Stimulated activated CD8-positive, alpha-beta memory T cell treated with anti-CD3 and anti-CD28 coated beads, Interleukin-4, amount 100 ng/mL, for 1 hour (primary cell): ENCODE measurements around the gene LRCH1.

Experiments
- DNase-seq, 2 donors: peaks; one replicate each; pipeline ENCODE4 v3.0.0-alpha.2; 2020; ENCODE audit warnings: low read depth in 2 of 2, low spot score in 1 of 2

The LRCH1 gene

DNA sequence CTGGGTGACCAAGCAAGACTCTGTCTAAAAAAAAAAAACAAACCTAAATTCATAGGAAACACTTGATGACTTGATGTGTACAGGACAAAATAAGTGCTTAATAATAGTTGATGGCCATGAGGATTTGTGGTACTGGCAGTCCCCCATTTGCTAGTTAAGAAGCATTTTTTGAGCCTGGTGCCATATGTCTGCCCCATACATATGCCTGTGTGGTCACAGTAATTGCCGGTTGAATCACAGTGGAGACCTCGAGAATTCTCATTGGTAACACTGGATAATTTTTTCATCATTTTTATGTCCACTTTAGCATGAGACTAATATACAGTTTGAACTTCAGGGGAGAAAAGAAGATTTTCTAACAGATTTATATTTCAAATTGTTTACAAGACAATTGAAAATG, 79.2 kb downstream of the LRCH1 start:
- no peak for DNase-seq

DNA sequence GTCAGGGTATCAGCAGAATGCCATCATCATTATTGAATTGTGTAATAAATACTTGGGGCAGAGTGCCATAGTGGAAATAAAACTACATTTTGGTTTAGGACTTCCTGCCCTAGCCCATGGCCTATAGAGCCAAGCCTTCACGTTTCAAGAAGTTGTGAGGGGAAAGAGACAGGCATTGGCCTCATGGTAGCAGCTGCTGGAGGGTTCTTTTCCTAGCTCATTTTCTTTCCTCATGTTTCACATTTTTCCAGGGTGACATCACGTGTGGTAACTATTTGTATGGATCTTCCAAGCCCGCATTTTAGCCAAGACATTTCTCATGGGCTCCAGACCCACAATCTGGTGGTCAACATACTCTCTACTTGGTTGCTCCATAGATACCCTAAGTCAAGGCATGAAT, 80.4 kb downstream of the LRCH1 start:
- no peak for DNase-seq

DNA sequence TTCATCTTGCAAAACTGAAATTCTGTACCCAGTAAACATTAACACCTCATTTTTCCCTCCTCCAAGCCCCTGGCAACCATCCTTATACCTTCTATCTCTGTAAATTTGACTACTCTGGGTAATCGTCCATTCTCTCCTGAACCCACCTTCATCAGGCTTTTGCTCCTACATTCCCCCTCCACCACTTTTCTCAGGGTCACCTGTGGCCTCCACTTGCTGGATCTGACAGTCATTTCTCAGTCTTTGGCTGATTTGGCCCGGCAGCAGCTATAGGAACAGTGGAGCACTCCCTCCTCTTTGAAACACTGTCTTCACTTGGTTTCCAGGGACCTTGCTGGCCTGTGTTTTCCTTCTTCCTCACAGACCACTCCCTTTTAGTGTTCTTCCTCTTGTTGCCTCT, 83.5 kb downstream of the LRCH1 start:
- DNase-seq, result no peak

DNA sequence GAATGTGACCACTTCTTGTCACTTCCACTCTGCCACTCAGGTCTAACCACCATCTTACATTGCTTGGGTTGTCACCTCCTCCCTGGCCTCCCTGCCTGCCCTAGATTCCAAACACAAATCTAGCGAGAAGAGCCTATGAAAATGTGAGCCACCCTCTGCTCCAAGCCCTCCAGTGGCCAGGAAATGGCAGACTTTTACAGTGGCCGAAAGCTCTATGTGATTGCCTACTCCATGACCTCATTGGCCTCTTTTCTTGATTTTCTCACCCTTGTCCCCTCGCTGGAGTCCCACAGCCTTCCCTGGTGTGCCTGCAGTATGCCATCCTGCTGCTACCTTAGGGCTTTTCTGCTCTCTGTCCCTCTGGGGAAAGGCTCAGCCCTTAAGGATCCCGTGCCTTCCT, 84.2 kb downstream of the LRCH1 start:
- no peak for DNase-seq

DNA sequence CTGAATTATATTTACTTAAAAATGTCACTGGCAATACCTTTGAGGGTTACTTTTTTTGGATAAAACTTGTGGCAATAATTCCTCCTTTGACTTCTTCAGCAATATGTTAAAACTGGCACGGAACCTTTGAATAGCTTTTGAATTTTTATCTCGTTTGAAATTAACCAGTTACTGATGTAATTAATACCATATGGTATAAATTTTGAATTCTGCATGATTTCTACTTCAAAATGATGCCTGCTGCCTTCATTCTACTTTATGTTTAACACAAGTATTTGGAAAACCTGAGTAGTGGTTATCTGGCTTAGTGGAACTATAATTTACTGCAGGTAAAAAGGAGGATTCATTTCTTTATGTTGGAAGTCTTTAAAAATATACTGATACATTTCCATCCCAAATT, 85.3 kb downstream of the LRCH1 start:
- DNase-seq, result no peak

DNA sequence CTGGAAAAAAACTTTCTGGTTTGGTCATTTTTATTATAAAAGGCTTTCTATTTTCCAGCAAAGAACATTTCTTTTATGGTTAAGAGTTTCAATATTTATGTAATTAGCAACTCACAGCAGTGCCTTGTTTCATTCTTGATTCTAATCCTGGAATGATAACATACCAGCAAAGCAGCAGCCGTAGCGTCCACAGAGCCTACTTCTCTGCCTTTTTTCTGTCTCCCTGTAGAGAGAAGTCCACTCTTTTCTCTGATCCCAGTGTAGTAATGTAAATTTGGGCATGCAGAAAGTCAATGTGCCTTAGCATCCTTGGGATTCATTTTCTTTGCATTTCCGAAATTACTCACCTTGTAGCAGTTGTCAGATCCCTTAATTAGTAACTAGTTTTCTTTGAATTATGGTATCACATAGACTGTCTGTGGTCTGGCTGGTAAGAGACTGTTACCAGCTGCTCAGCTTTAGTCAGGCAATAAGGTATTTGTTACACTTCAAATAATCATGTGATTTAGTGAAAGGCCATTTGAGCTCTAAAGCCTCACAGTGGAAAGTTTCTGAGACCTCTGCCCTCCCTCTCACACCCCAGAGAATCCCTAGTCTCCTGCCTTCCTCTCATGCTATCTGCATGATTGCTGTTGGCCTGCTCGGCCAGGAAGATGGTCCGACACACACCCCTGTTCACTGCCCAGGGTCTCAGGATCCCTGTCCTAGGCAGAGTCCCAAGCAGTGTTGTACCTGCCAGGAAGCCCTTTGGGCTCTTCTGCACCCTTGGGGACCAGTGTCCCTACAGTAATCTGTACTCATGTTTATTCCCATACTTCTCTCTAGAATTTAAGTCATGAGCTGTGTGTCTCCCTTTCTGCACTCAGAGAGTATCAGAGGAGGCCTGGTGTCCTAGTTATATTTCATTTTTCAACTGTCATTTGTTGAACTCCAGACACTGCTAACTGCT, 86.3 kb downstream of the LRCH1 start:
- no peak for DNase-seq

DNA sequence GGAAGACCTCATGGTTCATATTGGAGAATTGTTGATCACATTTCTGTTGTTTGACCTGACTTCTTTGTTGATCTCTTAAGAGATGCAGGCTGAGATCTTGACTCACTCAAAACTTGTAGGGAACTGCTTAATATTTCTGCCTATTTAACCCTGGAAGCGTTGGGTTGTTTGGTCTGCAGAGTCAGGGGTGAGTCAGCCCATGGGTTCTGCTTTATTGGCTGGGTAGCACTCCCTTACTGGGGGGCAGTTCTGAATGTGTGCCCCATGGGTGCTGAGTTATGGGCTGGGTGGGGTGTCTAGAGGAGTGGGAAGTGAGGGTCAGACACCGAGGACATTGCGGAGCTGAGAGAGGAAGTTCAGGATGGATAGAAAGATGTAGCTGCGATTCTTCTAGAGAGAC, 87.9 kb downstream of the LRCH1 start:
- DNase-seq, result no peak

DNA sequence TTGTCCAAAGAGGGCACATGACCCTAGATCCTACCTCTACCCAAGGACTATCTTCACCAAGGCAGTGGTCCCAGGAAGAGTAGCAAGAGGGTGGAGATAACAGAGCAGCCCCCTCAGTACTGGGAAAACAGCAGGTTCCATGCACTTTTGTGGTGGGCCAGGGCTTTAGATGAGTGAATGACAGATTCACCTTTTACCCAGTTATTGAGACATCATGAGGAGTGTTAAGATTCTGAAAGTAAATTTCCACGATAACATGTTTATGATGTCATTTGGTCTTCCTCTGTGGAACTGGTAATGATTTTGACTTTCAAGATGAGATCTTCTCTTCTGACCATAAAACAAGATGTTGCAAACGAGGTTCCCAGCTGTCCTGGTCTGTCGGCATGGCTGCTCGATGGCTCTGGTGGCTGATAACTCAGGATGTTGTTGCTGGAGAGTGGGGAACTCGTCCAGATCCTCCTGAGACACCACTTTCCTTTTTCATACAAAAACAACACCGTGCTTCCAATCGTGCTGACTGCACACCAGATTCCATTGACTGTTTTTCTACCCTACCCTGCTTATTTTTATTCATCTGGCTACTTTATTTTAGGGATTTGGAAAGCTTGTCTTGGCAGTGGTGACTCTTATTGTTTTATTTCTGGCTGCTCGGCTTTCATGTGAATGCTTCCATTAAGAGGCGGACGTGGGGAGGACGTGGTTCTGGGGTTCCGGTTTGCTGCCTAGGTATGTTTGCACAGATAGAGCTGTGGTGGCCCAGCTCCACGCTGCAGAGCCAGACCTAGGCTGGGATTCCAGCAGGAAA, 88.5 kb downstream of the LRCH1 start:
- no peak for DNase-seq

DNA sequence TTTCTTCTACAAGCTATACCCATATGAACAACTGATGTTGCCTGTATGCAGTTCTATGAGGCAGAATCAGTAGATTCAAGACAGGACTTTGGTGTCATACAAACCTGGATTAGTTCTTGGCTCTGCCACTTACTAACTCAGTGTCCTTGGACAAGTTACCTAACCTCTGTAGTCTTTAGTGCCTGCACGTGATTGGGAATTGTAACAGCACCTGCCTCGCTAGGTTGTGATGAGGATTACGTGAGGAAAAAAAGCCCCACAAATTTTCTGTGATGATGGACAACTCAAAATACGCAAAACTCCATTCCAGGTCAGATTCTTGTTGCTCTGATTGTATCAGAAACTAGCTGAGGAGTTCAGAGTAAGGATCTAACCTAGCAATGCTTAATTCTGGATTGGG, 89.3 kb downstream of the LRCH1 start:
- no peak for DNase-seq

DNA sequence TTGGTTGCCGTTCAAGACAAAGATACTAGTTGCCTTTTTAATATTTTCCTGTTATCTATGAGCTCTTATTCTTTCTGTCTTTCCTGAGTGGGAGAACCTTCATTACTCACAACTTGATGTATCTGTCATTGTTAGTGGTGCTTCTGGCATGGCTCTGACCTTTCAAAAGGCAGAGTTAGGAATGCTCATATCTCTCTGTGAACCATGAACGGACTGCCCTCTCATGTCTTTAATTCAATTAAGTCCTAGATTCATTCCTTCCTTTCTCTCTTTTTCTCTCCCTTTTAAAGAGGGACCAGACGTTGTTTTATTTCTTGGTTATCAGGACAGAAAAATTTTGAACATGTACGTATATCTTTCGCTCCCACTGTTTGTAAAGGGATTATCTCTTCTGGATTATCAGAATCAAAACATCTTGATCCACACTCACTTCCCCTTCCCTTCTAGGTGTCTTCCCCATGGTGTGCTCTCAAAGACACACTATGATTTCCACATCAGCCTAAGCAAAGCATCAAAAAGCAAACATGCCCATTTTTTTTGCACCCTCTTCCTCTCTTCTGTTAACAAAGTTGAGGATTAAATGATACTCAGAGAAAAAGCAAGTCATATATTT, 90.3 kb downstream of the LRCH1 start:
- DNase-seq, result no peak

DNA sequence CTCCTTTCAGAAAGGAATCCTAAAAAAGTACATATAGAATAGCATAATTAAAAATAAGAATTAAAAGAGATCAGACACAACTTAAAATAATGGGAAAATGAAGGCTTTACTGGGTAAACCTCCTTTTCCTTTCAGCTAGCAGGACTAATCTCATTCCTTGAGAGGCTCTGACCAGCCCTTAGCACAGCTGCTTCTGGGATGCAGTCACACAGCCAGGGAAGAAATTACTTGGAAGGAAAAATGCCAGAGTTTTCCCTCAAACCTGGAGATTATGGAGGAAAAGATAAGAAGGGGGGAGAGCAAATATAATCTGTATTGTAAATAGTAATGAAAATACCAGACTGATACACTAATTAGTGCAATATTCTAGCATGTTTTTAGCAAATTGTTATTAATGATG, 91.8 kb downstream of the LRCH1 start:
- no peak for DNase-seq

DNA sequence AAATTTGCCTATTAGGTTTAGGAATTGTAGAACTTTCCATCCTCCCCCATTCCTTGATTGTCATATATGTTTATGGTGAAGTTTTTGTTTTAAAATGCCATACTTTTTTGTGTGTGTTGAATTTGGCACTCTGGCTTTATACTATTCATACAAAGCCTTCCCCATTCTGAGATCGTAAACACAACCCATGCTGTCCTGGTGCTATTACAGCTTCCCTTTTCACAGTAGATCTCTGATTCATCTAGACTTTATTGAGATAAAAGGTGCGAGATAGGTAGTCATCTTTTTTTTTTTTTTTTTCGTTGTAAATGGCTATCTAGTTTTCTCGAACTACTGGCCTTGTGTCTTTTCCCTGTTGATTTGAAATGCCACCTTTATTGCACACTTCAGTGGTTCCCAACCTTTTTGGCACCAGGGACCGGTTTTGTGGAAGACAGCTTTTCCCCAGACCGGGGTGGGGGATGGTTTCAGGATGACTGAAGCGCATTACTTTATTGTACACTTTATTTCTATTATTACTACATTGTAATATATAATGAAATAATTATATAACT, 94.6 kb downstream of the LRCH1 start:
- DNase-seq, result no peak

DNA sequence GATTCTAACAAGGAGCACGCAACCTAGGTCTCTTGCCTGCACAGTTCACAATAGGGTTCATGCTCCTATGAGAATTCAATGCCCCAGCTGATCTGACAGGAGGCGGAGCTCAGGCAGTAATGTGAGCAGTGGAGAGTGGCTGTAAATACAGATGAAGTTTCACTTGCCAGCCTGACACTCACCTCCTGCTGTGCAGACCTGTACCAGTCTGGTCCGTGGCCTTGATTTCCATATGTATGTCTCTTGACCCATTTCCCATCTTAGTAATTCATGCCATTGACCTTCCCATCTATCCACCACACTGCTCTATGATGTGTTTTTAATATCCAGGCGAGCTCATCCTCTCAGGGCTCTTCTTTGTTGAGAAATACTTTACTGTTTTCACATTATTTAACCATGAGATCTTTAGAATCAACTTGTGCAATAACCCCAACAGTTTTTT, 95.2 kb downstream of the LRCH1 start:
- no peak for DNase-seq

DNA sequence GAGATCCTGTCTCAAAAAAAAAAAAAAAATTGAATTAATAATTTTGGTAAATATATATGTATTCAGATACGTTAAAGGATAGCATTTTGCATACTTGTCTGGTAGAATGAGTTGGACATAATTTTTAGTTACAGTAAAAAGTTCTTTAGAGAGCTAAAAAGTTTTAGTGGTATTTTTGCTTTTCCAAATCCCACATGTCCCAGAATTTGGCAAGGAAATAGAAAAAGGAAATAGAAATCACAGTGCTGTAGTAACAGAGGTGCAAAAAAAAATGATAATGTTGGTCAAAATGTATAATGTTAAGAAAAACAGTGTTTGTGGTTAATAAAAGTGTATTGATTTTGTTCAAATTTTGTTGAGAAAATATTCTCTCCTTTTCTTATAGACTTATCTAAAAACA, 96.8 kb downstream of the LRCH1 start:
- no peak for DNase-seq

DNA sequence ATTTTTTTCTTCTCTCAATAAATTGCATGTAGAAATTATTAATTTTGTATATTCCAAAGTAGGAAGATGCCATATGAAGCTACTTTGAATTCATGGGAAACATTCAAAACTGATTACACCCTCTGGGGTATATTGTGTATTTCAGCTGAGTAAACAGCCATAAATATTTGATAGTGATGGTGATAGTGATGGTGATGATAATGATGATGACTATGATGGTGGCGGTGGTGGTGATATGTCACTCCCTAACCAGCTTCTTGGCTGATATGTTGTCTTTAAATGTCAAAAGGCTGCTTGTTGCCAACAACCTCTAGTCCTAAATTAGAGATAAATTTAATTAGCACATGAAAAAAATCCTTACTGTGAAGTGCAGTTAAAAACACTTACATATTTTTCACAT, 102.0 kb downstream of the LRCH1 start:
- DNase-seq, result no peak

DNA sequence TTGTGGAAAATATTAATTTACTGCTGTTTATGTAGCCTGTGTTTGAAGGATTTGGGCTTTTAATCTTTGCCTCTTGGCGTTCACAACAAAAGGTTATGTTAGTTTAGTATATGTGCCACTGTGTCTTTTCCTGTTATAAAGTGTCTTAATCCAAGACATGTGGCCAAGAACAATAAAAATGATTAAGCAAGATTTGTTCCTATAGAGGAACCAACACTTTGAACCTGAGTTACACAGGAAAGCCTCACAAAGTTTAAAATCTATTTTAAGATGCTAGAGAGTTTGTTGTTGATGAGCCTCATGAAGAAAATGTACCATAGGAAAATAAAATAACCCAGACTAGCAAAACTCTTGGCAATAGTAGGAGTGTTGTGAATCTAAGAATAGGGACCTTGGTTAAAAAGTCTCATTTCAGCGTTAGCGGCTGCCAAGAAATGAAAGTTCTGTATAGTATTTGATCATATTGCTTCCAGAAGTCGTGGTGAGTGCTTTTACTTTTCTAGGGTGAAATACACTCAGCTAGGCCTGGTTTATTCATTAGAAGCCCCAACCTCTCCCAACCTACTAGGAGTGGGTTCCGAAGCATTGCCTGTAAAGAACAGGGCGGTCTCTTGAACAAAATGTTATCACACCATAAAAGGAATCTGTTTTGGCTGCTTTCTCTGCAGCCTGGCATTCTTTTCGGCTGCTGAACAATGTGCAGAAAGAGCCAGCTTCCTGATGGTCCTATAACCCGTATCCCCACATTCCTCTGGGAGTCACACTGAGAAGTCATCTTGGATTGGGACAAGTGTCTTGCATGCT, 102.6 kb downstream of the LRCH1 start:
- no peak for DNase-seq

DNA sequence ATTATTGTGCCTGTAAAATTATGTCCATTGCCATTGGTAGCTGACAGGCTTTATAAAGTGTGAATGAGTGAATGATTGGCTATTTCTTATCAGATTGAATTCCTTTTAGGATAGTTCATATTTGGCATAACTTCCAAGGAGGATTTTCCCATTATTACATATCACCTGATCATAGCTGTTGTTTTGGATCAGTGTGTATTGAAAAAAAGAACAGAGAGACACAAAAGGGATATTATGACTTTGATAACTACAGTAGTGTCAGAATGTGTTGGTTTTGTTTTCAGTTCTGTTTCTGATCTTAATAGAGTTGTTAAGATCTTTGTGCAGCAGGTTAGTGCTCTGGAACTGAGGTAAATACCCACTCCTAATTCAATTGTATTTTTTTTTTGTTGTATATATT, 103.8 kb downstream of the LRCH1 start:
- no peak for DNase-seq

DNA sequence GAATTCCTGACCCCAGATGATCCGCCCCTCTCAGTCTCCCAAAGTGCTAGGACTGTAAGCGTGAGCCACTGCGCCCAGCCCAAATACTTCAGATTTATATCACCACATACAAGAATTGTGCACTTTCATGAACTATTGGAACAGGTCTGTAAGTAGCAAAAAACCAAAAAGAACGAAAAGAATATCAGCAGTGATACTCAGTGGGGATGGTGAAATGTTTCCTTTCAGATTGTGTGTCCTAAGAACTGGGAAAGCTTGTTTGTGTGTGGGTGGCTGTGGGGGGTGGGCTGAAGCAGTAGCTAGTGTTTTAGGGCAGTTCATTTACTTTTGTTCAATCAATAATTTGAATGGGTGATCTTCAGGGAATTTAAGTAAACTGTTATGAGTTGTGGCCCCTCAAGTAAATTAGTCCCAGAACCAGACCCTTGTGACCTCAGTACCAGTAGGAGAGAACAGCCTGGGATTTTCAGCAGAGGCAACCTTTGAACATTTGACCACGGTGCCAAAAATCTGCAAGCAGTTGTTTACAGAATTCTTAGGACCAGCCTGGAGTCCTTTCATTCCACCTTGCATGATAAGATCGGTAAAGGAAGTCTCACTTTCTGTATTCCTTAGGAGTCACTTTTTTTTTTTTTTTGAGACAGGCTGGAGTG, 106.6 kb downstream of the LRCH1 start:
- DNase-seq, result no peak

DNA sequence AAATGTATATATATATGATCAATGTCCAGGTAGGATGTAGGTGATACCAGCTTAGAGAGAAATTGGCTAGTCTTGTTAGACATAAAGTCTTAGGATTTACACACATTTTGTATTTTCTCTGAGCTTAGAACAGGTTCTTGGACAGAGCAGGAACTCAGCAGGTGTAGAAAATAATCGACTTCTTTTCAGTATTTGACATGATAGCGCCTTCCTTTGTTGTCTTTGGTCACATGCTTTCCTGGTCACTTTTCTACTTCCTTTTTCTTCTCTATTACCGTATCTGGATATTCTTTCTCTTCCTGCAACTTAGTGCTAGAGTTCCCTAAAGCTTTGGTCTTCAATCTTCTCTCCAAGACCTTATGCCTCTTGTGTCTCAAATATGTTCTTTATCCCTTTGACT, 107.4 kb downstream of the LRCH1 start:
- no peak for DNase-seq

DNA sequence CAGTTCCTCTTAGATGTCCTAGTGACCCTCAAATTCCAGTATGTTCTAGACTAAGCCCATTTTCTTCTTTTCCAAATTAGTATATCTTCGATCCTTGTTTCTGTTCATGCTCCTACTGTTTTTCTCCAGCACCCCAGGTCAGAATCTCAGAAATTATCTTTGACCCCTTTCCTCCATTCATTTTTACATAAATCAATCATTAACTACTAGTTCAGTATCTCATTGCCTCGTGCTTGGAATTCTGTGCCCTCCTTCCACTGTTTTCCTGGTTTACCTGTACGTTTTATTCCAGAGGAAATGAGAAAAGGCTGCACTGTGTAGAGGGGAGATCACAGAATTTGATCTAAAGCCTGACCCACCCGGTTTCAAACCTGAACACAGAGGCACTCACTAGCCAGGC, 107.9 kb downstream of the LRCH1 start:
- no peak for DNase-seq
